Endothelial cell of umbilical vein (primary cell): Measurements from ENCODE around the gene LAMB1. TPM values are rescaled to one million over a fixed set of nuclear protein-coding genes. Genes with fewer than 3 reads are reported as not detected.

Source experiments
- BruUV-seq: library from RNA; stranded (reverse); fragments of 400-500 nt; replicated peaks from 2 replicates; lab custom pipeline; 2021; lab: Mats Ljungman, UMichigan
- CTCF ChIA-PET: fragments of 300-600, 350-600 bp; sonication (Branson Sonifier 250); formaldehyde crosslinking; loops from one replicate; lab custom pipeline; 2021; ENCODE audit warnings: antibody characterized with exemption, inconsistent platforms; lab: Charles Lee
- POLR2A ChIA-PET: fragments of 300-600, 350-600 bp; sonication (Branson Sonifier 250); formaldehyde crosslinking; loops from one replicate; lab custom pipeline; 2021; ENCODE audit warnings: antibody characterized with exemption, inconsistent platforms; lab: Charles Lee
- DNase-seq: peaks from one replicate; pipeline ENCODE4 v3.0.0-alpha.2; 2011; ENCODE audit warnings: low read depth, low spot score
- FAIRE-seq: peaks from 2 replicates; lab custom pipeline; 2011; peaks lifted over from hg19 to GRCh38; lab: Jason Lieb, UNC
- H2AFZ ChIP-seq: 2 replicates; pipeline ENCODE4 v1.6.0; 2012; ENCODE audit warnings: low read depth, low read length, control low read depth, inconsistent platforms
- H3K27ac ChIP-seq: 2 replicates; pipeline ENCODE4 v1.5.1; 2011; ENCODE audit warnings: low read depth, mild to moderate bottlenecking, control low read depth, low read length, moderate library complexity; ENCODE audit not compliant: insufficient read depth
- H3K27me3 ChIP-seq, 2 experiments: 2 replicates each; pipeline versions ENCODE4 v1.6.0 to v1.6.1; 2011; ENCODE audit warnings: low read length in 2 of 2, mixed read lengths in 1 of 2; ENCODE audit not compliant: control insufficient read depth in 2 of 2, insufficient read depth in 2 of 2
- H3K36me3 ChIP-seq, 2 experiments: 2 replicates in 1 of 2; 3 replicates in 1 of 2; pipeline ENCODE4 v1.5.1; 2011; ENCODE audit warnings: low read length in 2 of 2, mild to moderate bottlenecking in 1 of 2, moderate library complexity in 1 of 2; ENCODE audit not compliant: control insufficient read depth in 2 of 2, insufficient read depth in 2 of 2; ENCODE audit errors: extremely low read depth in 1 of 2
- H3K4me1 ChIP-seq: 3 replicates; pipeline ENCODE4 v1.5.1; 2011; ENCODE audit warnings: mild to moderate bottlenecking, low read length; ENCODE audit not compliant: control insufficient read depth, insufficient read depth; ENCODE audit errors: extremely low read depth
- H3K4me2 ChIP-seq: 2 replicates; pipeline ENCODE4 v1.6.1; 2011; ENCODE audit warnings: low read length, control low read depth, mixed read lengths; ENCODE audit not compliant: insufficient read depth
- H3K4me3 ChIP-seq, 3 experiments: fragments of 200-600 bp in 1 of 3; sonication (generic), shearing (Covaris generic) in 1 of 3; replicated peaks in 1 of 3; 2 replicates each; pipeline ENCODE4 v1.5.1; 2011 to 2016; ENCODE audit warnings: control low read depth in 3 of 3, low read length in 3 of 3, mild to moderate bottlenecking in 2 of 3, inconsistent platforms in 1 of 3, low read depth in 1 of 3, moderate library complexity in 1 of 3; ENCODE audit not compliant: insufficient read depth in 1 of 3
- H3K79me2 ChIP-seq: 2 replicates; pipeline ENCODE4 v1.6.0; 2012; ENCODE audit warnings: low read length, inconsistent platforms; ENCODE audit not compliant: control insufficient read depth, insufficient read depth
- H3K9ac ChIP-seq: replicated peaks from 2 replicates; pipeline ENCODE3; 2011; ENCODE audit warnings: low read length, control low read depth; ENCODE audit not compliant: insufficient read depth; ENCODE audit errors: extremely low read depth
- H3K9me1 ChIP-seq: replicated peaks from 3 replicates; pipeline ENCODE4 v1.6.0; 2011; ENCODE audit warnings: mild to moderate bottlenecking, low read length; ENCODE audit not compliant: control insufficient read depth, insufficient read depth; ENCODE audit errors: extremely low read depth
- H3K9me3 ChIP-seq: replicated peaks from 2 replicates; pipeline ENCODE4 v1.5.1; 2012; ENCODE audit warnings: low read length, inconsistent platforms; ENCODE audit not compliant: control insufficient read depth, insufficient read depth
- H4K20me1 ChIP-seq: replicated peaks from 2 replicates; pipeline ENCODE3; 2011; ENCODE audit warnings: mild to moderate bottlenecking, low read length; ENCODE audit not compliant: control insufficient read depth, insufficient read depth; ENCODE audit errors: extremely low read depth
- CTCF ChIP-seq, 2 donors: IDR thresholded peaks; 1 replicate in 1 of 2; 2 replicates in 1 of 2; pipeline ENCODE4 v1.5.1; 2011; ENCODE audit warnings: low read length in 2 of 2, mild to moderate bottlenecking in 2 of 2, moderate library complexity in 2 of 2, control low read depth in 1 of 2, inconsistent platforms in 1 of 2, low read depth in 1 of 2; ENCODE audit not compliant: insufficient read depth in 1 of 2; ENCODE audit errors: extremely low read depth in 1 of 2
- EZH2 ChIP-seq: IDR thresholded peaks from 2 replicates; pipeline ENCODE4 v1.6.1; 2012; ENCODE audit warnings: borderline replicate concordance, low read depth, mild to moderate bottlenecking, moderate library complexity, low read length, inconsistent platforms; ENCODE audit not compliant: severe bottlenecking
- GATA2 ChIP-seq: IDR thresholded peaks from 2 replicates; pipeline ENCODE4 v1.7.0; 2011; ENCODE audit warnings: low read depth, mild to moderate bottlenecking, moderate library complexity, mixed read lengths, low read length; ENCODE audit not compliant: insufficient read length, insufficient read depth
- JUN ChIP-seq: IDR thresholded peaks from 2 replicates; pipeline ENCODE4 v1.6.1; 2011; ENCODE audit warnings: borderline replicate concordance, low read depth; ENCODE audit not compliant: insufficient read length, insufficient read depth
- MAX ChIP-seq: IDR thresholded peaks from 2 replicates; pipeline ENCODE4 v1.6.1; 2011; ENCODE audit not compliant: insufficient read depth, insufficient read length
- MYC ChIP-seq: IDR thresholded peaks from one replicate; pipeline ENCODE4 v1.6.1; 2011; ENCODE audit warnings: mild to moderate bottlenecking, low read depth, low read length
- POLR2A ChIP-seq: IDR thresholded peaks from 2 replicates; pipeline ENCODE4 v1.6.1; 2012; ENCODE audit warnings: low read depth, mild to moderate bottlenecking, control low read depth, low read length
- POLR2AphosphoS5 ChIP-seq: IDR thresholded peaks from 2 replicates; pipeline ENCODE4 v1.6.1; 2012; ENCODE audit warnings: low read depth, mild to moderate bottlenecking, control low read depth, low read length, moderate library complexity; ENCODE audit not compliant: insufficient read depth
- dilution Hi-C: fragments of 300-500 bp; cut with MboI; formaldehyde crosslinking; loops from one replicate; pipeline ENCODE4 v1.15.0; 2019; ENCODE audit warnings: low sequenced_read_pairs; ENCODE audit not compliant: extremely low pct_ligation_motif_present
- intact Hi-C: fragments of 100-400 bp; cut with micrococcal nuclease; formaldehyde crosslinking; loops from one replicate; pipeline ENCODE4 v1.10.0; 2022
- polyA plus RNA-seq, 4 experiments: library from polyadenylated mRNA; depleted of rRNA in 3 of 4; stranded (reverse) in 3 of 4; unstranded in 1 of 4; fragments of >200 nt; gene quantifications; 2 replicates each; pipeline versions ENCODE4 v1.2.1 to v1.2.3, GENCODE V29; 2011 to 2012; ENCODE audit warnings: missing spikeins in 1 of 4
- total RNA-seq: library from RNA; stranded (reverse); gene quantifications from 2 replicates; pipeline ENCODE4 v1.2.3, GENCODE V29; 2021

Gene LAMB1
- total and polyA plus RNA-seq, 2 donors (not counting 3 experiments of a cell fraction or from before 2014, with no cell fraction given): 588 to 703 TPM

- no peaks in the 10 kb centered on the region for H3K9me1 ChIP-seq
- no TSS peak for BruUV-seq
- H3K9me3 ChIP-seq: no peaks in the 10 kb centered on the region
- peaks cover 49 to 56% of the 10 kb centered on the region in 2 experiments for H3K36me3 ChIP-seq
- no peak overlapping the region for H2AFZ ChIP-seq
- H3K79me2 ChIP-seq: peaks cover 69% of the 10 kb centered on the region
- ChIA-PET CTCF (interaction anchor here (1.6 kb wide), 1 partner anchor 178 kb away, joined by 9 read pairs; no protein-coding TSS in a partner anchor), POLR2A (no interaction called here)
- intact Hi-C loops: no loop called here
- no peak overlapping the region for H3K27ac ChIP-seq
- FAIRE-seq (no peak), DNase-seq (no peak)
- peaks cover 25% of the 10 kb centered on the region for H3K4me1 ChIP-seq
- no peak overlapping the region for H3K4me3 ChIP-seq
- no peak for TF ChIP-seq MAX
- TF ChIP-seq EZH2: no peak
- TF ChIP-seq POLR2A: no peak
- TF ChIP-seq CTCF (IDR thresholded peaks at IDR 0.05; ENCODE audit: extremely low read depth in 1 of 2, insufficient read depth in 1 of 2, low read depth in 1 of 2, low read length in 2 of 2): no peak
- dilution Hi-C loops: no loop called here
- no peak overlapping the region for H3K9ac ChIP-seq
- no peak overlapping the region for H3K4me2 ChIP-seq
- peaks cover 4% of the 10 kb centered on the region for H4K20me1 ChIP-seq
- H3K27me3 ChIP-seq: no peaks in the 10 kb centered on the region
Measured at GRCh38 chr7:107967420-107967819, 35.5 kb downstream of the LAMB1 start.

GRCh38 chr7:107966711-107967110 is 36.2 kb downstream of the LAMB1 start:
- Histone ChIP-seq H3K27me3 (no peaks in the 10 kb centered on the region), H3K79me2 (peaks cover 66% of the 10 kb centered on the region), H3K9ac (no peak overlapping the region), H3K4me3 (no peak overlapping the region), H2AFZ (no peak overlapping the region), H3K27ac (peak overlapping the region; percentile 7), H3K4me2 (no peak overlapping the region), H3K9me3 (no peaks in the 10 kb centered on the region), H3K9me1 (no peaks in the 10 kb centered on the region), H3K4me1 (peaks cover 18% of the 10 kb centered on the region), H4K20me1 (peaks cover 4% of the 10 kb centered on the region), H3K36me3 (peaks cover 47 to 61% of the 10 kb centered on the region in 2 experiments)
- DNase-seq: no peak
- ChIA-PET CTCF (interaction anchor here (1.1 to 1.6 kb wide), 2 partner anchors 18 to 179 kb away, joined by 3 to 9 read pairs; no protein-coding TSS in a partner anchor), POLR2A (no interaction called here)
- intact Hi-C loops: no loop called here
- dilution Hi-C loops: no loop called here
- no TSS peak for BruUV-seq
- peak; percentile 65 for FAIRE-seq
- TF ChIP-seq MYC: no peak
- peak; percentile 35 for TF ChIP-seq POLR2A
- no peak for TF ChIP-seq MAX
- TF ChIP-seq POLR2AphosphoS5: peak; percentile 29
- no peak for TF ChIP-seq JUN
- TF ChIP-seq GATA2: no peak
- TF ChIP-seq CTCF (IDR thresholded peaks at IDR 0.05; ENCODE audit: extremely low read depth in 1 of 2, insufficient read depth in 1 of 2, low read depth in 1 of 2, low read length in 2 of 2): no peak
